ENCODE measurements around the gene SAG. TPM values are rescaled to one million over a fixed set of nuclear protein-coding genes. Genes with fewer than 3 reads are reported as not detected.

SAG gene
- total and polyA plus RNA-seq, 2 experiments from 2014 or later, result 0.47 TPM; not detected in 1

- Histone ChIP-seq H3K4me3 (no peak overlapping the region), H3K27me3 (no peaks in the 10 kb centered on the region), H3K79me2 (peaks cover 59% of the 10 kb centered on the region), H3K9me2 (replicated peaks; ENCODE audit: insufficient read depth) (no peaks in the 10 kb centered on the region), H2AFZ (no peak overlapping the region), H4K20me1 (ENCODE audit: insufficient read depth, poor library complexity, severe bottlenecking) (no peaks in the 10 kb centered on the region), H3K9me3 (ENCODE audit: low read depth) (no peaks in the 10 kb centered on the region), H3K4me1 (ENCODE audit: insufficient read depth) (no peaks in the 10 kb centered on the region), H3K27ac (no peak overlapping the region), H3K4me2 (no peak overlapping the region), H3K36me3 (replicated peaks; ENCODE audit: insufficient read depth, low read depth) (no peaks in the 10 kb centered on the region)
- DNase-seq (ENCODE audit: low spot score), result no peak
- 93% methylated on average over 6 of the region's 6 CpGs for WGBS (ENCODE audit: low lambda C conversion rate, missing lambda C conversion rate)
- TF ChIP-seq CTCF (IDR thresholded peaks at IDR 0.05; ENCODE audit: poor library complexity), result no peak
- no peak for TF ChIP-seq EZH2phosphoT487 (IDR thresholded peaks at IDR 0.05; ENCODE audit: low read depth, severe bottlenecking, unreplicated experiment)
- TF ChIP-seq EZH2 (IDR thresholded peaks at IDR 0.05; ENCODE audit: borderline replicate concordance), result no peak
Observed at GRCh38 chr2:233379034-233379433, 71.4 kb downstream of the SAG start.

GRCh38 chr2:233379441-233379840, 71.8 kb downstream of the SAG start:
- WGBS (ENCODE audit: low lambda C conversion rate, missing lambda C conversion rate), result 72% methylated on average over 1 of the region's 1 CpG
- TF ChIP-seq EZH2phosphoT487 (IDR thresholded peaks at IDR 0.05; ENCODE audit: low read depth, severe bottlenecking, unreplicated experiment) (no peak), CTCF (IDR thresholded peaks at IDR 0.05; ENCODE audit: poor library complexity) (no peak), EZH2 (IDR thresholded peaks at IDR 0.05; ENCODE audit: borderline replicate concordance) (no peak)
- Histone ChIP-seq H4K20me1 (ENCODE audit: insufficient read depth, poor library complexity, severe bottlenecking) (no peaks in the 10 kb centered on the region), H3K36me3 (replicated peaks; ENCODE audit: insufficient read depth, low read depth) (no peaks in the 10 kb centered on the region), H3K4me2 (no peak overlapping the region), H3K4me1 (ENCODE audit: insufficient read depth) (no peaks in the 10 kb centered on the region), H2AFZ (no peak overlapping the region), H3K9me2 (replicated peaks; ENCODE audit: insufficient read depth) (no peaks in the 10 kb centered on the region), H3K27ac (no peak overlapping the region), H3K27me3 (no peaks in the 10 kb centered on the region), H3K4me3 (no peak overlapping the region), H3K9me3 (ENCODE audit: low read depth) (no peaks in the 10 kb centered on the region), H3K79me2 (peaks cover 59% of the 10 kb centered on the region)
- DNase-seq (ENCODE audit: low spot score), result no peak

GRCh38 chr2:233380132-233380895, 72.7 kb downstream of the SAG start:
- Histone ChIP-seq H3K9me2 (replicated peaks; ENCODE audit: insufficient read depth) (no peaks in the 10 kb centered on the region), H3K4me2 (no peak overlapping the region), H3K79me2 (peaks cover 66% of the 10 kb centered on the region), H2AFZ (no peak overlapping the region), H3K4me3 (no peak overlapping the region), H3K9me3 (ENCODE audit: low read depth) (no peaks in the 10 kb centered on the region), H4K20me1 (ENCODE audit: insufficient read depth, poor library complexity, severe bottlenecking) (no peaks in the 10 kb centered on the region), H3K36me3 (replicated peaks; ENCODE audit: insufficient read depth, low read depth) (no peaks in the 10 kb centered on the region), H3K27ac (no peak overlapping the region), H3K4me1 (ENCODE audit: insufficient read depth) (no peaks in the 10 kb centered on the region), H3K27me3 (no peaks in the 10 kb centered on the region)
- TF ChIP-seq EZH2phosphoT487 (IDR thresholded peaks at IDR 0.05; ENCODE audit: low read depth, severe bottlenecking, unreplicated experiment) (no peak), CTCF (IDR thresholded peaks at IDR 0.05; ENCODE audit: poor library complexity) (no peak), EZH2 (IDR thresholded peaks at IDR 0.05; ENCODE audit: borderline replicate concordance) (no peak)
- 85% methylated on average over 13 of the region's 13 CpGs for WGBS (ENCODE audit: low lambda C conversion rate, missing lambda C conversion rate)
- DNase-seq (ENCODE audit: low spot score), result no peak

Measured in hepatocyte (in vitro differentiated cells).